Endothelial cell of umbilical vein (primary cell): ENCODE measurements around the gene ZFPM1. TPM values are rescaled to one million over a fixed set of nuclear protein-coding genes. Genes with fewer than 3 reads are reported as not detected.
A peak's percentile ranks its signal among the peaks of the same experiment; 100 is the strongest.

Experiments
- BruUV-seq: library from RNA; stranded (reverse); fragments of 400-500 nt; replicated peaks from 2 replicates; lab custom pipeline; 2021; lab: Mats Ljungman, UMichigan
- CTCF ChIA-PET: fragments of 300-600, 350-600 bp; sonication (Branson Sonifier 250); formaldehyde crosslinking; loops from one replicate; lab custom pipeline; 2021; ENCODE audit warnings: antibody characterized with exemption, inconsistent platforms; lab: Charles Lee
- POLR2A ChIA-PET: fragments of 300-600, 350-600 bp; sonication (Branson Sonifier 250); formaldehyde crosslinking; loops from one replicate; lab custom pipeline; 2021; ENCODE audit warnings: antibody characterized with exemption, inconsistent platforms; lab: Charles Lee
- DNase-seq: peaks from one replicate; pipeline ENCODE4 v3.0.0-alpha.2; 2011; ENCODE audit warnings: low read depth, low spot score
- FAIRE-seq: peaks from 2 replicates; lab custom pipeline; 2011; peaks lifted over from hg19 to GRCh38; lab: Jason Lieb, UNC
- H2AFZ ChIP-seq: 2 replicates; pipeline ENCODE4 v1.6.0; 2012; ENCODE audit warnings: low read depth, low read length, control low read depth, inconsistent platforms
- H3K27ac ChIP-seq: 2 replicates; pipeline ENCODE4 v1.5.1; 2011; ENCODE audit warnings: low read depth, mild to moderate bottlenecking, control low read depth, low read length, moderate library complexity; ENCODE audit not compliant: insufficient read depth
- H3K27me3 ChIP-seq, 2 experiments: 2 replicates each; pipeline versions ENCODE4 v1.6.0 to v1.6.1; 2011; ENCODE audit warnings: low read length in 2 of 2, mixed read lengths in 1 of 2; ENCODE audit not compliant: control insufficient read depth in 2 of 2, insufficient read depth in 2 of 2
- H3K36me3 ChIP-seq, 2 experiments: 2 replicates in 1 of 2; 3 replicates in 1 of 2; pipeline ENCODE4 v1.5.1; 2011; ENCODE audit warnings: low read length in 2 of 2, mild to moderate bottlenecking in 1 of 2, moderate library complexity in 1 of 2; ENCODE audit not compliant: control insufficient read depth in 2 of 2, insufficient read depth in 2 of 2; ENCODE audit errors: extremely low read depth in 1 of 2
- H3K4me1 ChIP-seq: 3 replicates; pipeline ENCODE4 v1.5.1; 2011; ENCODE audit warnings: mild to moderate bottlenecking, low read length; ENCODE audit not compliant: control insufficient read depth, insufficient read depth; ENCODE audit errors: extremely low read depth
- H3K4me2 ChIP-seq: 2 replicates; pipeline ENCODE4 v1.6.1; 2011; ENCODE audit warnings: low read length, control low read depth, mixed read lengths; ENCODE audit not compliant: insufficient read depth
- H3K4me3 ChIP-seq, 3 experiments: fragments of 200-600 bp in 1 of 3; sonication (generic), shearing (Covaris generic) in 1 of 3; replicated peaks in 1 of 3; 2 replicates each; pipeline ENCODE4 v1.5.1; 2011 to 2016; ENCODE audit warnings: control low read depth in 3 of 3, low read length in 3 of 3, mild to moderate bottlenecking in 2 of 3, inconsistent platforms in 1 of 3, low read depth in 1 of 3, moderate library complexity in 1 of 3; ENCODE audit not compliant: insufficient read depth in 1 of 3
- H3K79me2 ChIP-seq: 2 replicates; pipeline ENCODE4 v1.6.0; 2012; ENCODE audit warnings: low read length, inconsistent platforms; ENCODE audit not compliant: control insufficient read depth, insufficient read depth
- H3K9ac ChIP-seq: replicated peaks from 2 replicates; pipeline ENCODE3; 2011; ENCODE audit warnings: low read length, control low read depth; ENCODE audit not compliant: insufficient read depth; ENCODE audit errors: extremely low read depth
- H3K9me1 ChIP-seq: replicated peaks from 3 replicates; pipeline ENCODE4 v1.6.0; 2011; ENCODE audit warnings: mild to moderate bottlenecking, low read length; ENCODE audit not compliant: control insufficient read depth, insufficient read depth; ENCODE audit errors: extremely low read depth
- H3K9me3 ChIP-seq: replicated peaks from 2 replicates; pipeline ENCODE4 v1.5.1; 2012; ENCODE audit warnings: low read length, inconsistent platforms; ENCODE audit not compliant: control insufficient read depth, insufficient read depth
- H4K20me1 ChIP-seq: replicated peaks from 2 replicates; pipeline ENCODE3; 2011; ENCODE audit warnings: mild to moderate bottlenecking, low read length; ENCODE audit not compliant: control insufficient read depth, insufficient read depth; ENCODE audit errors: extremely low read depth
- CTCF ChIP-seq, 2 donors: IDR thresholded peaks; 1 replicate in 1 of 2; 2 replicates in 1 of 2; pipeline ENCODE4 v1.5.1; 2011; ENCODE audit warnings: low read length in 2 of 2, mild to moderate bottlenecking in 2 of 2, moderate library complexity in 2 of 2, control low read depth in 1 of 2, inconsistent platforms in 1 of 2, low read depth in 1 of 2; ENCODE audit not compliant: insufficient read depth in 1 of 2; ENCODE audit errors: extremely low read depth in 1 of 2
- EZH2 ChIP-seq: IDR thresholded peaks from 2 replicates; pipeline ENCODE4 v1.6.1; 2012; ENCODE audit warnings: borderline replicate concordance, low read depth, mild to moderate bottlenecking, moderate library complexity, low read length, inconsistent platforms; ENCODE audit not compliant: severe bottlenecking
- FOS ChIP-seq: IDR thresholded peaks from 2 replicates; pipeline ENCODE4 v1.6.1; 2011; ENCODE audit warnings: mild to moderate bottlenecking, low read length, moderate library complexity, borderline replicate concordance; ENCODE audit not compliant: insufficient read depth
- GATA2 ChIP-seq: IDR thresholded peaks from 2 replicates; pipeline ENCODE4 v1.7.0; 2011; ENCODE audit warnings: low read depth, mild to moderate bottlenecking, moderate library complexity, mixed read lengths, low read length; ENCODE audit not compliant: insufficient read length, insufficient read depth
- JUN ChIP-seq: IDR thresholded peaks from 2 replicates; pipeline ENCODE4 v1.6.1; 2011; ENCODE audit warnings: borderline replicate concordance, low read depth; ENCODE audit not compliant: insufficient read length, insufficient read depth
- MAX ChIP-seq: IDR thresholded peaks from 2 replicates; pipeline ENCODE4 v1.6.1; 2011; ENCODE audit not compliant: insufficient read depth, insufficient read length
- MYC ChIP-seq: IDR thresholded peaks from one replicate; pipeline ENCODE4 v1.6.1; 2011; ENCODE audit warnings: mild to moderate bottlenecking, low read depth, low read length
- POLR2A ChIP-seq: IDR thresholded peaks from 2 replicates; pipeline ENCODE4 v1.6.1; 2012; ENCODE audit warnings: low read depth, mild to moderate bottlenecking, control low read depth, low read length
- POLR2AphosphoS5 ChIP-seq: IDR thresholded peaks from 2 replicates; pipeline ENCODE4 v1.6.1; 2012; ENCODE audit warnings: low read depth, mild to moderate bottlenecking, control low read depth, low read length, moderate library complexity; ENCODE audit not compliant: insufficient read depth
- dilution Hi-C: fragments of 300-500 bp; cut with MboI; formaldehyde crosslinking; loops from one replicate; pipeline ENCODE4 v1.15.0; 2019; ENCODE audit warnings: low sequenced_read_pairs; ENCODE audit not compliant: extremely low pct_ligation_motif_present
- intact Hi-C: fragments of 100-400 bp; cut with micrococcal nuclease; formaldehyde crosslinking; loops from one replicate; pipeline ENCODE4 v1.10.0; 2022
- polyA plus RNA-seq, 4 experiments: library from polyadenylated mRNA; depleted of rRNA in 3 of 4; stranded (reverse) in 3 of 4; unstranded in 1 of 4; fragments of >200 nt; gene quantifications; 2 replicates each; pipeline versions ENCODE4 v1.2.1 to v1.2.3, GENCODE V29; 2011 to 2012; ENCODE audit warnings: missing spikeins in 1 of 4
- total RNA-seq: library from RNA; stranded (reverse); gene quantifications from 2 replicates; pipeline ENCODE4 v1.2.3, GENCODE V29; 2021

Gene ZFPM1
- total and polyA plus RNA-seq, 2 donors (not counting 3 experiments of a cell fraction or from before 2014, with no cell fraction given), result 0.37 to 7.5 TPM

- Histone ChIP-seq H3K79me2 (peaks cover 10% of the 10 kb centered on the region), H2AFZ (peak overlapping the region; percentile 94), H3K27me3 (no peaks in the 10 kb centered on the region), H3K4me1 (peaks cover 24% of the 10 kb centered on the region), H3K4me2 (peak overlapping the region; percentile 53), H4K20me1 (no peaks in the 10 kb centered on the region), H3K9me1 (no peaks in the 10 kb centered on the region), H3K27ac (peak overlapping the region; percentile 73), H3K36me3 (no peaks in the 10 kb centered on the region), H3K4me3 (no peak overlapping the region), H3K9me3 (no peaks in the 10 kb centered on the region), H3K9ac (no peak overlapping the region)
- CTCF ChIA-PET, result interaction anchor here (1.0 to 1.7 kb wide), 5 partner anchors 8 to 48 kb away, joined by 3 to 5 read pairs (median 3); no protein-coding TSS in a partner anchor
- DNase-seq, result peak; percentile 12
- intact Hi-C loops, result loop anchor here (2.0 to 5.0 kb wide), 2 partner anchors 75 to 120 kb away; partner anchors contain the start of gene ZC3H18
- TF ChIP-seq POLR2AphosphoS5, result no peak
- no peak for TF ChIP-seq POLR2A
- TF ChIP-seq GATA2, result no peak
- TF ChIP-seq FOS, result no peak
- TF ChIP-seq MAX, result no peak
- TF ChIP-seq MYC, result no peak
- no peak for TF ChIP-seq CTCF (IDR thresholded peaks at IDR 0.05; ENCODE audit: extremely low read depth in 1 of 2, insufficient read depth in 1 of 2, low read depth in 1 of 2, low read length in 2 of 2)
- no peak for TF ChIP-seq EZH2
- no peak for TF ChIP-seq JUN
- no TSS peak for BruUV-seq
- dilution Hi-C loops, result no loop called here
- no peak for FAIRE-seq
- POLR2A ChIA-PET, result interaction anchor here (1.0 kb wide), 1 partner anchor 52 kb away, joined by 4 read pairs; no protein-coding TSS in a partner anchor
Observed at GRCh38 chr16:88451586-88452481, 1.2 kb upstream of the ZFPM1 start.
